Choroid plexus epithelial cell (primary cell): ENCODE measurements around the gene MTHFD1L.
A peak's percentile ranks its signal among the peaks of the same experiment; 100 is the strongest.

ENCODE experiments used
- DNase-seq: peaks from one replicate; pipeline ENCODE4 v3.0.0-alpha.2; 2010; ENCODE audit warnings: low read depth
- H3K4me3 ChIP-seq: 2 replicates; pipeline ENCODE4 v1.5.1; 2011; ENCODE audit warnings: low read depth, mild to moderate bottlenecking, control low read depth, low read length, moderate library complexity
- TF ChIP-seq, protein P1 (sequence below): conservative IDR thresholded peaks from 2 replicates; pipeline ENCODE4 v1.5.1; 2011; ENCODE audit warnings: low read depth, mild to moderate bottlenecking, control low read depth, inconsistent platforms, low read length, moderate library complexity

The MTHFD1L gene

DNA sequence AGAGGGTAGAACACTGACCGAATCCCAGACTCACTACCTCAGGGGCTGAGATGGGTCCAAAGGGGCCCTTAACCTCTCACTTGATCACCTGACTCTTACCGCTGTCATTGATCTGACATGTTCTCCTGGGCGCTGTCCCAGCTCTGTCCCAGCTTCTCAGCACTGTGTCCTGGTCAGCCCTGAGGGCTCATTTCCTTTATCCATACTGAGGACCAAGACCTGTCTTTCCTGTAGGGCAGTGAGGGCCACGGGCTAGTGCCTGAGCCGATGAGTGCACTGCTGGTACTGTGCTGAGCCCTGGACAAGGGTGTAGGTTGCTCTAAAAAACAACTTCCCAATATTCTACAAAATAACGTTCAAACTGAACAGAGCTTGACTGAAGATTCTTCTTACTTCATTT, 131.5 kb downstream of the MTHFD1L start:
- DNase-seq = no peak
- H3K4me3 ChIP-seq = no peak overlapping the region
- TF ChIP-seq, protein P1, sequence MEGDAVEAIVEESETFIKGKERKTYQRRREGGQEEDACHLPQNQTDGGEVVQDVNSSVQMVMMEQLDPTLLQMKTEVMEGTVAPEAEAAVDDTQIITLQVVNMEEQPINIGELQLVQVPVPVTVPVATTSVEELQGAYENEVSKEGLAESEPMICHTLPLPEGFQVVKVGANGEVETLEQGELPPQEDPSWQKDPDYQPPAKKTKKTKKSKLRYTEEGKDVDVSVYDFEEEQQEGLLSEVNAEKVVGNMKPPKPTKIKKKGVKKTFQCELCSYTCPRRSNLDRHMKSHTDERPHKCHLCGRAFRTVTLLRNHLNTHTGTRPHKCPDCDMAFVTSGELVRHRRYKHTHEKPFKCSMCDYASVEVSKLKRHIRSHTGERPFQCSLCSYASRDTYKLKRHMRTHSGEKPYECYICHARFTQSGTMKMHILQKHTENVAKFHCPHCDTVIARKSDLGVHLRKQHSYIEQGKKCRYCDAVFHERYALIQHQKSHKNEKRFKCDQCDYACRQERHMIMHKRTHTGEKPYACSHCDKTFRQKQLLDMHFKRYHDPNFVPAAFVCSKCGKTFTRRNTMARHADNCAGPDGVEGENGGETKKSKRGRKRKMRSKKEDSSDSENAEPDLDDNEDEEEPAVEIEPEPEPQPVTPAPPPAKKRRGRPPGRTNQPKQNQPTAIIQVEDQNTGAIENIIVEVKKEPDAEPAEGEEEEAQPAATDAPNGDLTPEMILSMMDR = no peak

DNA sequence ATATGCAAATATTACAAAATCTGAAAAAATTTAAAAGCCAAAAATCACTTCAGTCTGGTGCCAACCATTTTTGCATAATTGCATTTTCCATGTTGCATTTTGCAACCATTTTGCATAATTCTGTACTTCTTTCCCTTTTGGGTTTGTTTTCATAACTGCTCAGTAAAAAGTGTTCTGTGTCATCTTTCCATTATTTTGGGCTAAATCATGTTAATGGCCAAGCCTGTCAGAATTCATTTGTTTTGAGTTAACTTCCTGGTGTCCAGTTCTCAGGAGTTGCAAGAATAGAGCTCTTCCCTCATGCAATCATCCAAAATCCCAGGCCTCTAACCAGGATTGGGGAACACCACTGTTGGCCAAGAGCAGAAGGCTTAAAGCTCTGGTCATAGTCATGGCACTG, 133.6 kb downstream of the MTHFD1L start:
- TF ChIP-seq, protein P1 = no peak
- H3K4me3 ChIP-seq = no peak overlapping the region
- DNase-seq = no peak

DNA sequence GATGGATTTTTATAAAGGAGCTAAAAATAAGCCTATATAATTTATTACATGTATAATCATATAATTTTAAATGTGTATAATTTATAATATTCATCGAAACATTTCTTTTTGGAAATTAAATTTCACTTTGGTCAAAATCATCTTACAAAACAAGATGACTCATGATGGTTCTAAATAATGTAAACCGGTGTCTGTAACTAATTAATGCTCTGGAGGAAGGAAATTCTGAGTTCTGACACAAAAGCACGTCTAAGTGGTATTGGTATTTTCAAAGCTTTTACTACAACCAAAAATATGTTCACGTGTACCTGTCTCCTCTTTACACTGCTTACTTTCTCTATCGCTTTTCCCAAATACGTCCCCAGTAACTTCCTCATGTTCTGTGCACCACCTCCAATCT, 134.1 kb downstream of the MTHFD1L start:
- TF ChIP-seq, protein P1 = no peak
- no peak for DNase-seq
- H3K4me3 ChIP-seq = no peak overlapping the region

DNA sequence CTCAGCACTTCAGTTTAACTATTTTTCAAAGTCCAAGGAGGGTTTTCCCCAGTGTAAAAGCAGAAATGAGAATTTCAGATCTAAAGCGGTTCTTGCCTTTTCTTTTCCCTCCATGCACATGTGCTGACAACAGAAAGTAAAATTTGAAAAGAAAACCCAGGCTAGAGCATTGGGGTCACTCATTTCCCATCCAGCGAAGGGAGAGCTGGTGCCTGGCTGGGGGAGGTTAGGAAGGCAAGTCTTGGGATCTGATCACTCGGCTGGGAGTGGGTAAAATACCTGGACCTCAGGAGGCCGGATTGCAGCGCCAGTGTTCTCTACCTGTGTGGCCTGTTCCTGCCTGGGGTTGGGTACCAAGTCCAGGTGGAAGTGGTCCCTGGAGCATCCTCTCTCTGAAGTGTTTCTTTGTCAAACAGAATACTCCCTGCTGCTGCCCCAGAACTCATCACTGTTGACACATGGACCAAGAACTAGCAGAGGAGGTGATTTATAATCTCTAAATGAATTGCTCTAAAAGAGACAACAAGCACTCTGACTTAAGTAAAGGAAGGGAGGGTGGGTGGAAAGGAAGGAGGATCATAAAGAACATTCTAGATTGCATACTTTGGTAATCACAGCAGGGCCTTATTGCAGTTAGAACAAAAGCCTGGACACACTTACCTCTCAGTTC, 136.0 kb downstream of the MTHFD1L start:
- TF ChIP-seq, protein P1 = no peak
- H3K4me3 ChIP-seq = no peak overlapping the region
- no peak for DNase-seq

DNA sequence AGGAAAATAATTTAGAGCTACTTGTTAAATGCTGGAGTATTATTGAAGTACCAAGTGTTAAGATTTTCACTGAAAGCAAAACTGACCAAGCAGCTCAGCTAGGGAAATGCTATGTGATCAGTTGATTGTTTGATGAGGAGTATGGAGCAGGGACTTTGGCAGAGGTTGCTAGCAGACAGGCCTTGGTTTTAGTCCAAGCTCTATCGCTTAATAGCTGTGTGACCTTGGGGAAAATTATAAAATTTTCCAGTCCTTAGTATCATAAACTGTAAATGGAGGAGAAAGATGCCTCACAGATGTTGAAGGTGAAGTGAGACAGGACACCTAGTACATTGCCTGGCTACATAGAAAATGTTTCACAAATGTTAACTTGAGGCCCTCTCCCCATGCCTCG, 136.6 kb downstream of the MTHFD1L start:
- DNase-seq = no peak
- H3K4me3 ChIP-seq = no peak overlapping the region
- TF ChIP-seq, protein P1 = no peak

DNA sequence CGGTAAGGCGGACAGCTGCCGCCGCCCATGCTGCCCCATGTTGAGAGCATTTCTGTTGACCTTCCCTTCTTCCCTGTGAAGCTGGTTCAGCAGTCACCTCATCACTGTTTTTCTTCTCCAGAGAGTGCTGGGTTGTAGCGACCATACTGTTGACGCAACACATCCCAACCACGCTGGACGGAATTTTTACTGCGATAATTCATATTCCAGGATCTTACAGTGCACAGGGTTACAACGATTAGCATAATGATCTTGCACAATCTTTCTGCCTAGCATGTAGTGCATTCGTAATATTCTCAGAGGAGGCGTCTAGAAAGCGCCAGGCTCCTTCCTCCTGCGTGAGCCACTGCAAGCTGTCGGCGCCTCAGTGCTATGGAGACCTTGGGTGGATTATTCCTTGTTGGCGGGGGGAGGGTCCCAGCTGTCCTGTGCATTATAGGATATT, 137.0 kb downstream of the MTHFD1L start:
- TF ChIP-seq, protein P1 = no peak

DNA sequence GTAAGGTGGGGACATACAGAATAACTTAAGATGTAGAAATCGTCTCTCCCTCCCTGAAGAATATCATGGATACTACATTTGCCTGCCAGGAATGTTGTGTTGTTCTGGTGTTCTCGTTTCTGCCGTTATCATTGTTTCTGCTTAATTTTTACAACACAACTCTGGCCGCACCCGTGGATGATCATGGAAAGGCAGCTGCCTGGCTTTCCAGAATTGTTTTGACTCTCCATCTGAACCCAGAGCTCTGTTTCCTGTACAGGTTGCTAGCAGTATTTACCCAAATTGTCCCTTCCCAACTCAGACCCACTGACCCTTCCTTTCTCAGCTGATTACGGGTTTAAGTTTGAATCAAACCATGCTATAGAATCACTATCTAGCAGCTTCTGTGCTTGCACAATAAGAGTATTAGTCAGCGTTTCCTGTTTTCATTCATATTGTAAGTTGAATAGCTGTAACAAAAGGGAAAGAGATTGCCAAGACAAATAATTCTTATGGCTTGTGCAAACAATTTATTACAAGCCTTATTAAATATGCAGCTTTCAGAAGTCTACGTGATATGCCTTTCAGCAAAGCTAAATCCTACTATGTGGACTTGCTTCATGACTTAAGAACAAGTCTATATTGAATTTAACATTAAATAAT, 139.0 kb downstream of the MTHFD1L start:
- H3K4me3 ChIP-seq = peak overlapping the region; percentile 6
- TF ChIP-seq, protein P1 = no peak
- peak; percentile 94 for DNase-seq

More for the DNA sequence above, 137.0 kb downstream of the MTHFD1L start:
- no peak overlapping the region for H3K4me3 ChIP-seq
- DNase-seq = peak; percentile 18
